Activated T-helper 1 cell treated with anti-CD3 and anti-CD28 coated beads, Interleukin-2, amount 50 U/mL, for 16 hours (primary cell): ENCODE data around the gene RGS12.

Experiments used
- DNase-seq, 2 donors: peaks; one replicate each; pipeline ENCODE4 v3.0.0-alpha.2; 2020; ENCODE audit warnings: low read depth in 1 of 2, low spot score in 1 of 2

The RGS12 gene

GRCh38 chr4:3310301-3311094, 17.7 kb downstream of the RGS12 start:
- DNase-seq, result no peak

GRCh38 chr4:3311095-3311372, 18.2 kb downstream of the RGS12 start:
- DNase-seq, result no peak

GRCh38 chr4:3311489-3312171, 18.8 kb downstream of the RGS12 start:
- DNase-seq, result no peak

- no peak for DNase-seq
These were observed 19.5 kb downstream of the RGS12 start for GRCh38 chr4:3312362-3312761.

- DNase-seq, result no peak
These were observed 20.3 kb downstream of the RGS12 start for GRCh38 chr4:3313139-3313538.

- DNase-seq, result no peak
These were observed 20.9 kb downstream of the RGS12 start for GRCh38 chr4:3313556-3314228.

GRCh38 chr4:3314706-3315260, 22.0 kb downstream of the RGS12 start:
- no peak for DNase-seq

- no peak for DNase-seq
These were observed 22.7 kb downstream of the RGS12 start for GRCh38 chr4:3315566-3315965.

- DNase-seq, result no peak
These were observed 23.3 kb downstream of the RGS12 start for GRCh38 chr4:3316146-3316545.

GRCh38 chr4:3317011-3317655, 24.3 kb downstream of the RGS12 start:
- no peak for DNase-seq

- no peak for DNase-seq
These were observed 24.9 kb downstream of the RGS12 start for GRCh38 chr4:3317656-3318211.

GRCh38 chr4:3318561-3319021, 25.8 kb downstream of the RGS12 start:
- no peak for DNase-seq

GRCh38 chr4:3320361-3321023, 27.7 kb downstream of the RGS12 start:
- DNase-seq, result no peak

- no peak for DNase-seq
These were observed 28.6 kb downstream of the RGS12 start for GRCh38 chr4:3321295-3321889.

- no peak for DNase-seq
These were observed 29.3 kb downstream of the RGS12 start for GRCh38 chr4:3322059-3322550.

GRCh38 chr4:3323071-3323481, 30.3 kb downstream of the RGS12 start:
- DNase-seq, result no peak

GRCh38 chr4:3324093-3324815, 31.4 kb downstream of the RGS12 start:
- DNase-seq, result no peak

- no peak for DNase-seq
These were observed 36.2 kb downstream of the RGS12 start for GRCh38 chr4:3328814-3329663.
